DOHH2 (cell line): ENCODE results near the gene PVALEF.

Source experiments
- H3F3A ChIP-seq: fragments of 200-600 bp; sonication (generic), shearing (Covaris generic); 2 replicates; pipeline ENCODE4 v1.6.0; 2016; ENCODE audit warnings: antibody characterized with exemption, mild to moderate bottlenecking; ENCODE audit not compliant: control insufficient read depth, insufficient read depth
- H3K27ac ChIP-seq: fragments of 200-600 bp; sonication (generic); 2 replicates; pipeline ENCODE4 v1.5.1; 2014; ENCODE audit warnings: low read depth, mild to moderate bottlenecking, low read length, moderate library complexity
- H3K27me3 ChIP-seq: fragments of 200-600 bp; sonication (generic); 2 replicates; pipeline ENCODE4 v1.6.1; 2014; ENCODE audit warnings: mild to moderate bottlenecking, low read length, mixed read lengths; ENCODE audit not compliant: control insufficient read depth
- H3K36me3 ChIP-seq: fragments of 200-600 bp; sonication (generic); 2 replicates; pipeline ENCODE4 v1.6.1; 2014; ENCODE audit warnings: mild to moderate bottlenecking, low read length, moderate library complexity, mixed read lengths; ENCODE audit not compliant: control insufficient read depth
- H3K4me1 ChIP-seq: fragments of 200-600 bp; sonication (generic); 2 replicates; pipeline ENCODE4 v1.6.1; 2014; ENCODE audit warnings: mild to moderate bottlenecking, low read length, mixed read lengths; ENCODE audit not compliant: control insufficient read depth
- H3K4me2 ChIP-seq: fragments of 200-600 bp; sonication (generic); 2 replicates; pipeline ENCODE4 v1.6.0; 2014; ENCODE audit warnings: mild to moderate bottlenecking, low read length, moderate library complexity
- H3K4me3 ChIP-seq: fragments of 200-600 bp; sonication (generic); 2 replicates; pipeline ENCODE4 v1.5.1; 2014; ENCODE audit warnings: mild to moderate bottlenecking, low read length, mixed read lengths
- H3K79me2 ChIP-seq: fragments of 200-600 bp; sonication (generic); 2 replicates; pipeline ENCODE4 v1.6.1; 2014; ENCODE audit warnings: mild to moderate bottlenecking, low read length, mixed read lengths; ENCODE audit not compliant: control insufficient read depth
- H3K9me2 ChIP-seq: fragments of 200-600 bp; sonication (generic); replicated peaks from 2 replicates; pipeline ENCODE4 v1.6.1; 2014; ENCODE audit warnings: mild to moderate bottlenecking, low read length, mixed read lengths; ENCODE audit not compliant: control insufficient read depth
- H3K9me3 ChIP-seq: fragments of 200-600 bp; sonication (generic); 2 replicates; pipeline ENCODE4 v1.6.1; 2014; ENCODE audit warnings: antibody characterized with exemption, low read length, mixed read lengths; ENCODE audit not compliant: control insufficient read depth, insufficient read depth
- H4K20me1 ChIP-seq: fragments of 200-600 bp; sonication (generic); 2 replicates; pipeline ENCODE4 v1.6.0; 2014; ENCODE audit warnings: low read depth, mild to moderate bottlenecking, antibody characterized with exemption, low read length, moderate library complexity; ENCODE audit not compliant: control insufficient read depth, insufficient read depth
- EZH2phosphoT487 ChIP-seq: fragments of 200-600 bp; sonication (generic); IDR thresholded peaks from 2 replicates; pipeline ENCODE4 v1.6.1; 2017; ENCODE audit warnings: borderline replicate concordance, mild to moderate bottlenecking, antibody characterized with exemption, low read length, moderate library complexity, mixed read lengths
- TF ChIP-seq, protein P1 (sequence below): fragments of 200-600 bp; sonication (generic); IDR thresholded peaks from one replicate; pipeline ENCODE4 v1.5.1; 2014; ENCODE audit warnings: antibody characterized with exemption, mild to moderate bottlenecking, low read depth, low read length; ENCODE audit not compliant: poor library complexity, severe bottlenecking

PVALEF gene

DNA sequence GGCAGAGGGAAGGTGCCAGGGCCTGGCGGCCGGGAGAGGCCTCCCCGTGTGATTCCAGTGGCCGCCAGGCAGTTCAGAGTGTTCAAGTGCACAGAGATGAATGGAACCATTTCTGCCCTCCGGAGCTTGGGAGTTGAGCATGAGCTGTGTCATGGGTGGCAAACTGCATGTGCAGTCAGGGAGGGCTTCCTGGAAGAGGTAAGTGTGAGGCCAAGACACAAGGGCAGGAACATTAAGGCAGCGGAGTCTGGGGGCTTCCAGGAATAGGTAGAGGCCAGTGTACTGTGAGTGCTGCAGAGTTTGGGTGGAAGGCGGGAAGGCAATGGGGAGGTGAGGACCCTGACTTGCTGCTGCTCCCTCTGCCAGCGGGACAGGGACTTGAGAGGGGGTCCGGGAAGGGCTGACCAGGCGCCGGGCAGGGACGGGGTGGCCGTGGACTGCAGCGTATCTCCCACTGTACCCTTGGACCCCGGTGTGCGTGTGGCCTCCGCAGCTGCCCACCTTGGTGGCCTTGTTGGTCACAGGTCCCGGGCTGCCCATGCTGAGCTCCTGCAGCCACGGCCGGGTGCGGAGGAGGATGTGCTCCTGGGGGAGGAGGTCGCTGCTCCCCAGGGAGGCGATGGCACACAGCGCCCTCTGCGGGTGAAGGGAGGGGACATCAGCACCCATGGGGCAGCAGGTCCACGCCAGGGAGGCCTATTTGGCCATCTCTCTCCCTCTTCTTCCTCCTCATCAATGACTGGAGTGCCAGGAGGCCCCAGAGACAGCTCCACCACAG, 64.9 kb downstream of the PVALEF start:
- H3K27me3 ChIP-seq: no peaks in the 10 kb centered on the region
- peaks cover 6% of the 10 kb centered on the region; the same call in 1 of the 2 replicates for H3F3A ChIP-seq
- H3K27ac ChIP-seq: no peak overlapping the region
- H3K9me3 ChIP-seq: no peaks in the 10 kb centered on the region
- H4K20me1 ChIP-seq: no peaks in the 10 kb centered on the region
- H3K36me3 ChIP-seq: peaks cover 25% of the 10 kb centered on the region
- H3K79me2 ChIP-seq: no peaks in the 10 kb centered on the region
- no peaks in the 10 kb centered on the region for H3K9me2 ChIP-seq
- H3K4me2 ChIP-seq: no peak overlapping the region
- TF ChIP-seq EZH2phosphoT487: no peak
- TF ChIP-seq, protein P1, sequence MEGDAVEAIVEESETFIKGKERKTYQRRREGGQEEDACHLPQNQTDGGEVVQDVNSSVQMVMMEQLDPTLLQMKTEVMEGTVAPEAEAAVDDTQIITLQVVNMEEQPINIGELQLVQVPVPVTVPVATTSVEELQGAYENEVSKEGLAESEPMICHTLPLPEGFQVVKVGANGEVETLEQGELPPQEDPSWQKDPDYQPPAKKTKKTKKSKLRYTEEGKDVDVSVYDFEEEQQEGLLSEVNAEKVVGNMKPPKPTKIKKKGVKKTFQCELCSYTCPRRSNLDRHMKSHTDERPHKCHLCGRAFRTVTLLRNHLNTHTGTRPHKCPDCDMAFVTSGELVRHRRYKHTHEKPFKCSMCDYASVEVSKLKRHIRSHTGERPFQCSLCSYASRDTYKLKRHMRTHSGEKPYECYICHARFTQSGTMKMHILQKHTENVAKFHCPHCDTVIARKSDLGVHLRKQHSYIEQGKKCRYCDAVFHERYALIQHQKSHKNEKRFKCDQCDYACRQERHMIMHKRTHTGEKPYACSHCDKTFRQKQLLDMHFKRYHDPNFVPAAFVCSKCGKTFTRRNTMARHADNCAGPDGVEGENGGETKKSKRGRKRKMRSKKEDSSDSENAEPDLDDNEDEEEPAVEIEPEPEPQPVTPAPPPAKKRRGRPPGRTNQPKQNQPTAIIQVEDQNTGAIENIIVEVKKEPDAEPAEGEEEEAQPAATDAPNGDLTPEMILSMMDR: peak; percentile 54
- H3K4me1 ChIP-seq: peaks cover 19% of the 10 kb centered on the region
- H3K4me3 ChIP-seq: no peak overlapping the region

DNA sequence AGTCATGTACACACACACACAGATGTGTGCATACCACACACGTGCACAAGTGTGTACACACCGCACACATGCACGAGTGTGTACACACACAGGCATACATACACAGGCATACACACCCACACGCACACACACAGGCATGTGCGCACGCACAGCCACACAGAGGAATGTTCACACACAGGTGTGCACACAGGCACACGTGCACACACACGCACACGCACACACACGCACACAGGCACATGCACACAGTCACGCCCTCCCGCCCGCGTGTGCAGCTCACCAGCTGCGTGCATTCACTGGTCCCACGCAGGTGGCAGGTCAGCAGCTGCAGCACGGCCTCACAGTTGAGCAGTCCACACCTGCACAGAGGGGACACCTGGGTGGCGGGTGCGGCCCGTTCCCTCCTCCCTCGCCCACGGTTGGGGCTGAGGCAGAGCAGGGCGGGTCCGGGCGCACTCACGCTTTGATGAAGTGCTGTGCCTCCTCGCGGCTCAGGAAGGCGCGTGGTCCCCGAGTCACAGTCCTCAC, 65.9 kb downstream of the PVALEF start:
- H3F3A ChIP-seq: peaks cover 3% of the 10 kb centered on the region; the same call in 1 of the 2 replicates
- H3K9me2 ChIP-seq: no peaks in the 10 kb centered on the region
- no peak overlapping the region for H3K4me3 ChIP-seq
- H3K79me2 ChIP-seq: no peaks in the 10 kb centered on the region; the same call in 1 of the 2 replicates
- no peaks in the 10 kb centered on the region for H3K27me3 ChIP-seq
- no peak overlapping the region for H3K27ac ChIP-seq
- no peaks in the 10 kb centered on the region for H4K20me1 ChIP-seq
- TF ChIP-seq, protein P1: no peak
- no peak for TF ChIP-seq EZH2phosphoT487
- peaks cover 25% of the 10 kb centered on the region for H3K36me3 ChIP-seq
- H3K4me2 ChIP-seq: no peak overlapping the region
- peaks cover 19% of the 10 kb centered on the region for H3K4me1 ChIP-seq
- no peaks in the 10 kb centered on the region for H3K9me3 ChIP-seq

DNA sequence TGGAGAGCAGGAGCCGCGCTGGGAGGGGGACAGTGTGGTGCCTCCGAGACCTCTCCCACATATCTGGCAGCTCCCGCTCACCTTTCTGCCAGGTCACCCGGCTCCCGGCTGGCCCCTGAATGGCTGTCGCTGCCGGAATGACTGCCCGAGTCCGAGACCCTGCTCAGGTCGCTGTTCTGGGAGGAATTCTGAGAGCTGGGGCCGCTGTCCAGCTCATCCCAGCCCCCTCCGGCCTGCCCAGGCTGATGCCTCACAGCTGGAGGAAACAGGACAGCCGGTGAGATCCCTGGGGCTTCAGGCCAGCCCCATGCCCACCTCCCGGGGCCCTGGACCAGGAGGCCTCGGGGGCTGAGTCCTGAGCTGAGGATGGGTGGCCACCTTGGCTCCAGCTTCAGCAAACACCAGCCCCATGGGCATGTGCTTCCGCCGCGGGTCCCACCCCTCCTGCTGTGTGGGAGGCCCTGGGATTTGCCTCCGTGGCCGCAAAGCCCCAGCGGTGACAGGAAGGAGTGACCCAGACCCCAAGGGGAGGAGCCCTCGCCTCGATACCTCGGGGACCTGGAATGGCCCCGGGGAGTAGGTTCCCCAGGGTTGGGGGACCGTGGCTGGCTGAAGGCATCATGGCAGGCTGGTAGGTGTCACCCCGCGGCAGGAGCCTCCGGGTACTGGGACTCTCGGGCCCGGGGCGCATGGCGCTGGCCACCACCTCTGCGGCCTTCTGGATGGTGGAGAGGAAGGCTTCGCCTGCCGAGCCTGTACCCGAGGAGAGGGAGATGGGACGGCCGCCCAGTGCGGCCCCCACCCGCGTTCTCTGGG, 66.7 kb downstream of the PVALEF start:
- H3K27ac ChIP-seq: no peak overlapping the region
- H3K9me3 ChIP-seq: no peaks in the 10 kb centered on the region
- peaks cover 3% of the 10 kb centered on the region; the same call in 1 of the 2 replicates for H3F3A ChIP-seq
- TF ChIP-seq, protein P1: no peak
- TF ChIP-seq EZH2phosphoT487: no peak
- peaks cover 19% of the 10 kb centered on the region for H3K4me1 ChIP-seq
- peaks cover 7% of the 10 kb centered on the region for H3K79me2 ChIP-seq
- peaks cover 25% of the 10 kb centered on the region for H3K36me3 ChIP-seq
- no peak overlapping the region for H3K4me2 ChIP-seq
- no peaks in the 10 kb centered on the region for H4K20me1 ChIP-seq
- H3K4me3 ChIP-seq: no peak overlapping the region
- no peaks in the 10 kb centered on the region for H3K9me2 ChIP-seq
- H3K27me3 ChIP-seq: no peaks in the 10 kb centered on the region
